ENCODE results near the gene B4GAT1. TPM values are rescaled to one million over a fixed set of nuclear protein-coding genes. Genes with fewer than 3 reads are reported as not detected.
A peak's percentile ranks its signal among the peaks of the same experiment; 100 is the strongest.
"Not testable (repeated sequence)": the region's sequence is repeated elsewhere in the genome, so short reads cannot be mapped to it uniquely, and the experiment has no call there.

B4GAT1 gene
- total RNA-seq, 2 experiments from 2014 or later: 9.5 to 9.7 TPM

DNA sequence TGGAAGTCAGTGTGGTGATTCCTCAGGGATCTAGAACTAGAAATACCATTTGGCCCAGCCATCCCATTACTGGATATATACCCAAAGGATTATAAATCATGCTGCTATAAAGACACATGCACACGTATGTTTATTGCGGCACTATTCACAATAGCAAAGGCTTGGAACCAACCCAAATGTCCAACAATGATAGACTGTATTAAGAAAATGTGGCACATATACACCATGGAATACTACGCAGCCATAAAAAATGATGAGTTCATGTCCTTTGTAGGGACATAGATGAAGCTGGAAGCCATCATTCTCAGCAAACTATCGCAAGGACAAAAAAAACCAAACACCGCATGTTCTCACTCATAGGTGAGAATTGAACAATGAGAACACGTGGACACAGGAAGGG lies 26.7 kb downstream of the B4GAT1 start:
- H3K9me3 Mint-ChIP-seq; H3K27ac Mint-ChIP-seq; DNase-seq; H3K4me3 Mint-ChIP-seq; POLR2A ChIA-PET; H3K27me3 Mint-ChIP-seq; ATAC-seq (ENCODE audit: low read depth): not testable (repeated sequence)
- peaks cover 55% of the 10 kb centered on the region for H3K4me1 Mint-ChIP-seq
- peaks cover 12% of the 10 kb centered on the region for H3K36me3 Mint-ChIP-seq

DNA sequence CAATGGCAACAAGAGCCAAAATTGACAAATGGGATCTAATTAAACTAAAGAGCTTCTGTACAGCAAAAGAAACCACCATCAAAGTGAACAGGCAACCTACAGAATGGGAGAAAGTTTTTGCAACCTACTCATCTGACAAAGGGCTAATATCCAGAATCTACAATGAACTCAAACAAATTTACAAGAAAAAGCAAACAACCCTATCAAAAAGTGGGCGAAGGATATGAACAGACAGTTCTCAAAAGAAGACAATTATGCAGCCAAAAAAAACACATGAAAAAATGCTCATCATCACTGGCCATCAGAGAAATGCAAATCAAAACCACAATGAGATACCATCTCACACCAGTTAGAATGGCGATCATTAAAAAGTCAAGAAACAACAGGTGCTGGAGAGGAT lies 27.1 kb downstream of the B4GAT1 start:
- POLR2A ChIA-PET; H3K4me3 Mint-ChIP-seq; H3K9me3 Mint-ChIP-seq; ATAC-seq (ENCODE audit: low read depth); H3K27me3 Mint-ChIP-seq; DNase-seq: not testable (repeated sequence)
- peak overlapping the region; percentile 56 for H3K27ac Mint-ChIP-seq
- H3K36me3 Mint-ChIP-seq: peaks cover 15% of the 10 kb centered on the region
- H3K4me1 Mint-ChIP-seq: peaks cover 54% of the 10 kb centered on the region

GRCh38 chr11:66318600-66318970 lies 28.8 kb downstream of the B4GAT1 start:
- Mint-ChIP-seq H3K9me3 (peaks cover 5% of the 10 kb centered on the region), H3K4me1 (peaks cover 53% of the 10 kb centered on the region), H3K27ac (peak overlapping the region; percentile 100), H3K27me3 (no peaks in the 10 kb centered on the region), H3K4me3 (peak overlapping the region; percentile 89), H3K36me3 (peaks cover 20% of the 10 kb centered on the region)
- POLR2A ChIA-PET: interaction anchor here (1.0 to 7.7 kb wide), 6 partner anchors 7 to 29 kb away, joined by 3 to 215 read pairs (median 15); partner anchors contain the start of genes B4GAT1, BRMS1, RIN1 and YIF1A
- ATAC-seq (ENCODE audit: low read depth) (no peak), DNase-seq (no peak)

GRCh38 chr11:66317723-66318599 lies 29.5 kb downstream of the B4GAT1 start:
- H3K9me3 Mint-ChIP-seq: peaks cover 5% of the 10 kb centered on the region
- peak overlapping the region; percentile 89 for H3K4me3 Mint-ChIP-seq
- ATAC-seq (ENCODE audit: low read depth): peak; percentile 71
- H3K27me3 Mint-ChIP-seq: no peaks in the 10 kb centered on the region
- POLR2A ChIA-PET: interaction anchor here (1.0 to 7.7 kb wide), 12 partner anchors 8 to 899 kb away, joined by 3 to 215 read pairs (median 9); partner anchors contain the start of genes B4GAT1, BRMS1, RAB1B and RIN1
- peak overlapping the region; percentile 100 for H3K27ac Mint-ChIP-seq
- peak; percentile 79 for DNase-seq
- peaks cover 51% of the 10 kb centered on the region for H3K4me1 Mint-ChIP-seq
- H3K36me3 Mint-ChIP-seq: peaks cover 19% of the 10 kb centered on the region

DNA sequence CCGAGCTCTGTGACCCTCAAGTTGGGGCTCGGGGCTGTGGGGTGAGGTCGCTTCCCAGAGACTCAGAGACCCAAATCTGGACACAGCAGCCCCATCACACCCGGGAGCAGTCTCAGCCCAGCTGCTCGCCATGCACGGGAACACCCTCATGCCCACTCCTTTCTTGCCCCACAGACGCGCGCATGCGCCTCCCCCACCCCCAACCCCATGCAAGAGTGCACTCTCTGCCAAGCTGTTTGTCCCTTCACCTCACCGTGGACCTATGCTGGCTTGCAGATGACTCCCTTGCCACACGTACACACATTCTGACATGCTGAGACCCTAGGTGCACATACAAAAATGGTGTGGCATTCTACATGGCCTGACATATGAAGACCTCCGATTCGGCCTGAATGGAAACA lies 30.1 kb downstream of the B4GAT1 start:
- Mint-ChIP-seq H3K4me1 (peaks cover 51% of the 10 kb centered on the region), H3K27me3 (no peaks in the 10 kb centered on the region), H3K27ac (peak overlapping the region; percentile 100), H3K4me3 (peak overlapping the region; percentile 89), H3K9me3 (peaks cover 5% of the 10 kb centered on the region), H3K36me3 (peaks cover 19% of the 10 kb centered on the region)
- POLR2A ChIA-PET: interaction anchor here (0.7 to 7.7 kb wide), 15 partner anchors 9 to 898 kb away, joined by 3 to 215 read pairs (median 6); partner anchors contain the start of genes B4GAT1, BRMS1, EHBP1L1 and RAB1B
- peak; percentile 12 for ATAC-seq (ENCODE audit: low read depth)
- DNase-seq: no peak

- ATAC-seq (ENCODE audit: low read depth) (peak; percentile 11), DNase-seq (peak; percentile 79)
- H3K4me3 Mint-ChIP-seq: peak within 1 kb of the TSS; percentile 92
- peaks cover 5% of the 10 kb centered on the region for H3K9me3 Mint-ChIP-seq
- peaks cover 52% of the 10 kb centered on the region for H3K4me1 Mint-ChIP-seq
- H3K27me3 Mint-ChIP-seq: no peaks in the 10 kb centered on the region
- POLR2A ChIA-PET: interaction anchor here (0.6 to 7.7 kb wide), 16 partner anchors 9 to 898 kb away, joined by 3 to 215 read pairs (median 6); partner anchors contain the start of genes B4GAT1, BRMS1, EHBP1L1 and RAB1B
- H3K36me3 Mint-ChIP-seq: peaks cover 19% of the 10 kb centered on the region
- peak within 1 kb of the TSS; percentile 100 for H3K27ac Mint-ChIP-seq
Measured at GRCh38 chr11:66316849-66317251, 30.6 kb downstream of the B4GAT1 start, which contains the start of gene CD248. Gene CD248 (minus strand): TSS chr11:66317044. CDS start chr11:66317027, 17 bp downstream.

GRCh38 chr11:66315921-66316811 lies 31.3 kb downstream of the B4GAT1 start:
- Mint-ChIP-seq H3K4me1 (peaks cover 49% of the 10 kb centered on the region), H3K27me3 (no peaks in the 10 kb centered on the region), H3K4me3 (peak overlapping the region; percentile 92), H3K27ac (peak overlapping the region; percentile 96), H3K36me3 (peaks cover 19% of the 10 kb centered on the region), H3K9me3 (peaks cover 5% of the 10 kb centered on the region)
- ATAC-seq (ENCODE audit: low read depth): no peak
- POLR2A ChIA-PET: interaction anchor here (0.6 to 7.7 kb wide), 17 partner anchors 10 to 891 kb away, joined by 3 to 215 read pairs (median 6); partner anchors contain the start of genes B4GAT1, BRMS1, EHBP1L1 and RAB1B
- peak; percentile 78 for DNase-seq

GRCh38 chr11:66315498-66315885 lies 31.9 kb downstream of the B4GAT1 start:
- Mint-ChIP-seq H3K9me3 (peaks cover 5% of the 10 kb centered on the region), H3K36me3 (peaks cover 19% of the 10 kb centered on the region), H3K4me1 (peaks cover 47% of the 10 kb centered on the region), H3K27ac (peak overlapping the region; percentile 96), H3K4me3 (peak overlapping the region; percentile 92), H3K27me3 (no peaks in the 10 kb centered on the region)
- POLR2A ChIA-PET: interaction anchor here (0.7 to 7.7 kb wide), 5 partner anchors 11 to 29 kb away, joined by 3 to 215 read pairs (median 24); partner anchors contain the start of genes BRMS1, RIN1 and YIF1A
- ATAC-seq (ENCODE audit: low read depth): no peak
- no peak for DNase-seq

- peak overlapping the region; percentile 92 for H3K4me3 Mint-ChIP-seq
- no peaks in the 10 kb centered on the region for H3K27me3 Mint-ChIP-seq
- H3K4me1 Mint-ChIP-seq: peaks cover 42% of the 10 kb centered on the region
- H3K27ac Mint-ChIP-seq: peak overlapping the region; percentile 96
- peaks cover 13% of the 10 kb centered on the region for H3K36me3 Mint-ChIP-seq
- POLR2A ChIA-PET: interaction anchor here (0.8 to 7.7 kb wide), 6 partner anchors 11 to 57 kb away, joined by 4 to 215 read pairs (median 33); partner anchors contain the start of genes RIN1, SLC29A2 and YIF1A
- H3K9me3 Mint-ChIP-seq: no peaks in the 10 kb centered on the region
- ATAC-seq (ENCODE audit: low read depth): no peak
- DNase-seq: no peak
Measured at GRCh38 chr11:66314561-66315497, 32.6 kb downstream of the B4GAT1 start.

- H3K27me3 Mint-ChIP-seq: no peaks in the 10 kb centered on the region
- H3K36me3 Mint-ChIP-seq: peaks cover 12% of the 10 kb centered on the region
- H3K27ac Mint-ChIP-seq: peak overlapping the region; percentile 96
- peak overlapping the region; percentile 92 for H3K4me3 Mint-ChIP-seq
- POLR2A ChIA-PET: interaction anchor here (1.0 to 7.7 kb wide), 6 partner anchors 12 to 166 kb away, joined by 3 to 215 read pairs (median 30); partner anchors contain the start of genes BRMS1, DPP3, RAB1B and RIN1
- ATAC-seq (ENCODE audit: low read depth) (no peak), DNase-seq (no peak)
- peaks cover 40% of the 10 kb centered on the region for H3K4me1 Mint-ChIP-seq
- H3K9me3 Mint-ChIP-seq: no peaks in the 10 kb centered on the region
Measured at GRCh38 chr11:66314186-66314501, 33.3 kb downstream of the B4GAT1 start.

DNA sequence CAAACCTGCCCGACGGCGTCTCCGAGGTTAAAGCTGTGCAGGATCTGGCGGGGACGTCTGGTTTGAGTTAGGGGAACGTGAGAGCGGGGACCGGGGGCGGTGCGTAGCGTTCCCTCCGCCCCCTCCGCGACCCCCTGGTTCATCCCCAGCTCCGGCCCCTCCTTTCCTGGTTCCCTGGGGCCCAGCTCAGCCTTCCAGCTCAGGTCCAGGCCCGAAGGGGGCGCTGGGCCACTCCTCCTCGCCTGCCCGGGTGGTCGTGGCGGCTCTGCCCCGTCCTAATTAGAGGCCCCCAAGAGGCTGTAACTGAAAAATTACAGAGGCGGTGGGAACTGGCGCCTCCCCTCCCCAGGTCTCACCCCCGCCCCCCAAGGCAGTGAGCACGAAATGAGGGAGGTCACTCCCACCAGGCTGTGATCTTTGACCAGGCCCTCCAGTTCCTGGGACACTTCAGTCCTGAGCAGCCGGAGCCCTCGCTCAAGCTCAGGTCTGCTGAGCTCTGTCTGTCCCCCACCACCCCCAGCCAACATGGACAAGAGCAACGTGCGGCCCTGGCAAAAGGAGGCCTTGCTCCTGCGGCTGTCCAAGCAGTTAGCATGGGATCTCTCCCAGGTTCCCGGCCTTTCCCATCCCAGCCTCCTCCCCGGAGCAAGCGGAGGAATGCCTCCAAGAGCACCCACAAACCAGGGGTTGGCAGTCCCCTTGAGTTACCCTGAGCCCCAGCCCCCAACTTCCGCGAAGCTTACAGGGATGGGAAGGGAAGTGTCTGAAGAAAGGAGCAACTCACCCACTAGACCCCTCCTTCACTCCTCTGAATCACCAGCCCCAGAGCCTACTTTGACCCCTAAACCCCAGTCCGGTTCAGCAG lies 33.9 kb downstream of the B4GAT1 start:
- DNase-seq (no peak), ATAC-seq (ENCODE audit: low read depth) (no peak)
- peak overlapping the region; percentile 92 for H3K4me3 Mint-ChIP-seq
- peaks cover 12% of the 10 kb centered on the region for H3K36me3 Mint-ChIP-seq
- no peaks in the 10 kb centered on the region for H3K9me3 Mint-ChIP-seq
- POLR2A ChIA-PET: interaction anchor here (1.0 to 7.7 kb wide), 20 partner anchors 9 to 423 kb away, joined by 3 to 215 read pairs (median 6); partner anchors contain the start of genes B4GAT1, BRMS1, CCDC85B and DPP3
- peaks cover 34% of the 10 kb centered on the region for H3K4me1 Mint-ChIP-seq
- H3K27me3 Mint-ChIP-seq: no peaks in the 10 kb centered on the region
- H3K27ac Mint-ChIP-seq: peak overlapping the region; percentile 96

Data from activated naive CD8-positive, alpha-beta T cell treated with anti-CD3 and anti-CD28 coated beads, Interleukin-2, amount 10 ng/mL, durations not matched to agents 7 days and 5 days (primary cell).